CD4-positive, alpha-beta T cell (primary cell): ENCODE data around the gene SRBD1. TPM values are rescaled to one million over a fixed set of nuclear protein-coding genes. Genes with fewer than 3 reads are reported as not detected.

Experiments used
- ATAC-seq: fragments of 200-7000 bp; cut with Tn5 transposase; one replicate; pipeline ENCODE4 v1.10.0; 2022; ENCODE audit warnings: mild to moderate bottlenecking; ENCODE audit not compliant: poor library complexity
- CTCF ChIA-PET: fragments of 350-600 bp; sonication (Branson Sonifier 250); formaldehyde crosslinking; loops from one replicate; lab custom pipeline; 2021; ENCODE audit warnings: antibody characterized with exemption, inconsistent platforms; lab: Charles Lee
- POLR2A ChIA-PET: fragments of 350-600 bp; sonication (Branson Sonifier 250); formaldehyde crosslinking; loops from one replicate; lab custom pipeline; 2021; ENCODE audit warnings: antibody characterized with exemption, inconsistent platforms; lab: Charles Lee
- DNase-seq, 14 experiments: peaks; one replicate each; pipeline ENCODE4 v3.0.0-alpha.2; 2013 to 2020; ENCODE audit warnings: mixed read lengths in 2 of 14
- H3K27ac ChIP-seq, 2 donors: one replicate each; pipeline versions ENCODE4 v1.5.1 to v1.7.0; 2013; ENCODE audit warnings: low read length in 2 of 2, low read depth in 1 of 2, mild to moderate bottlenecking in 1 of 2
- H3K27me3 ChIP-seq, 2 experiments: 1 replicate in 1 of 2; 2 replicates in 1 of 2; pipeline versions ENCODE4 v1.6.1 to v1.7.0; 2013; ENCODE audit warnings: low read length in 2 of 2, control low read depth in 1 of 2, mild to moderate bottlenecking in 1 of 2, moderate library complexity in 1 of 2; ENCODE audit not compliant: insufficient read depth in 2 of 2, control insufficient read depth in 1 of 2
- H3K36me3 ChIP-seq: one replicate; pipeline ENCODE4 v1.6.1; 2013; ENCODE audit warnings: low read length, control low read depth; ENCODE audit not compliant: insufficient read depth
- H3K4me1 ChIP-seq: one replicate; pipeline ENCODE4 v1.6.1; 2013; ENCODE audit warnings: low read length, control low read depth; ENCODE audit not compliant: insufficient read depth
- H3K4me3 ChIP-seq: one replicate; pipeline ENCODE4 v1.5.1; 2013; ENCODE audit warnings: mild to moderate bottlenecking, low read length, moderate library complexity
- H3K9me3 ChIP-seq, 2 experiments: 1 replicate in 1 of 2; 2 replicates in 1 of 2; pipeline versions ENCODE4 v1.6.1 to v1.7.0; 2013; ENCODE audit warnings: low read length in 2 of 2, mild to moderate bottlenecking in 2 of 2, control low read depth in 1 of 2, moderate library complexity in 1 of 2; ENCODE audit not compliant: control insufficient read depth in 1 of 2, insufficient read depth in 1 of 2
- H3K27ac Mint-ChIP-seq: one replicate; pipeline ENCODE4 v1.8.0; 2020; ENCODE audit warnings: mixed read lengths
- H3K27me3 Mint-ChIP-seq: one replicate; pipeline ENCODE4 v1.8.0; 2021; ENCODE audit warnings: mixed read lengths
- H3K36me3 Mint-ChIP-seq: one replicate; pipeline ENCODE4 v1.8.0; 2021; ENCODE audit warnings: low read depth, mixed read lengths
- H3K4me1 Mint-ChIP-seq: one replicate; pipeline ENCODE4 v1.8.0; 2021; ENCODE audit warnings: low read depth, mixed read lengths
- H3K4me3 Mint-ChIP-seq: one replicate; pipeline ENCODE4 v1.8.0; 2020; ENCODE audit warnings: mild to moderate bottlenecking, mixed read lengths
- H3K9me3 Mint-ChIP-seq: one replicate; pipeline ENCODE4 v1.8.0; 2020; ENCODE audit warnings: mixed read lengths
- CTCF ChIP-seq: fragments of 200-600 bp; IDR thresholded peaks from one replicate; pipeline ENCODE4 v1.8.0; 2022; ENCODE audit warnings: antibody characterized with exemption, mild to moderate bottlenecking
- intact Hi-C, 2 experiments: fragments of 100-400 bp; cut with DNase I in 1 of 2; cut with micrococcal nuclease in 1 of 2; formaldehyde crosslinking; loops; one replicate each; pipeline versions ENCODE4 v1.15.1 to v1.9.0; 2023 to 2025; cut with DNase I, micrococcal nuclease
- total RNA-seq, 174 experiments: library from RNA in 2 of 174; stranded (reverse) in 2 of 174; gene quantifications; one replicate each; pipeline ENCODE4 v1.2.3 and lab custom pipeline; 2021 to 2026

SRBD1 gene
- total RNA-seq, 2 experiments from 2014 or later, result 14.2 to 16.0 TPM

GRCh38 chr2:45494978-45495293 lies 116.1 kb downstream of the SRBD1 start:
- Histone ChIP-seq H3K4me3 (no peak overlapping the region), H3K36me3 (no peaks in the 10 kb centered on the region), H3K27ac (no peak overlapping the region), H3K4me1 (no peaks in the 10 kb centered on the region), H3K9me3 (no peaks in the 10 kb centered on the region), H3K27me3 (no peaks in the 10 kb centered on the region)
- ATAC-seq (no peak), DNase-seq (no peak)
- H3K9me3 Mint-ChIP-seq, result no peaks in the 10 kb centered on the region
- peaks cover 6% of the 10 kb centered on the region for H3K4me1 Mint-ChIP-seq
- H3K27ac Mint-ChIP-seq, result no peak overlapping the region
- POLR2A ChIA-PET, result no interaction called here
- TF ChIP-seq CTCF, result peak; percentile 39
- intact Hi-C loops, result loop anchor here (1.0 to 10.0 kb wide), 4 partner anchors 35 to 1450 kb away; no protein-coding TSS in a partner anchor
- H3K4me3 Mint-ChIP-seq, result no peak overlapping the region
- peaks cover 7% of the 10 kb centered on the region for H3K36me3 Mint-ChIP-seq
- H3K27me3 Mint-ChIP-seq, result no peaks in the 10 kb centered on the region
- CTCF ChIA-PET, result interaction anchor here (1.2 to 4.3 kb wide), 2 partner anchors 514 to 1451 kb away, joined by 3 to 19 read pairs; no protein-coding TSS in a partner anchor

GRCh38 chr2:45494275-45494977 lies 116.6 kb downstream of the SRBD1 start:
- intact Hi-C loops, result loop anchor here (1.0 to 10.0 kb wide), 4 partner anchors 36 to 1450 kb away; no protein-coding TSS in a partner anchor
- H3K36me3 ChIP-seq, result no peaks in the 10 kb centered on the region
- H3K4me1 ChIP-seq, result no peaks in the 10 kb centered on the region
- no peak overlapping the region for H3K27ac ChIP-seq
- Mint-ChIP-seq H3K27ac (no peak overlapping the region), H3K4me3 (no peak overlapping the region), H3K9me3 (no peaks in the 10 kb centered on the region), H3K4me1 (peaks cover 6% of the 10 kb centered on the region), H3K27me3 (no peaks in the 10 kb centered on the region), H3K36me3 (peaks cover 5% of the 10 kb centered on the region)
- no peak overlapping the region for H3K4me3 ChIP-seq
- H3K27me3 ChIP-seq, result no peaks in the 10 kb centered on the region
- peak in 3 of 14 experiments; percentile 50 to 64 (median 59) for DNase-seq
- POLR2A ChIA-PET, result interaction anchor here (0.9 kb wide), 1 partner anchor 24 kb away, joined by 4 read pairs; no protein-coding TSS in a partner anchor
- peak; percentile 78 for TF ChIP-seq CTCF
- CTCF ChIA-PET, result interaction anchor here (1.2 to 4.3 kb wide), 2 partner anchors 513 to 1450 kb away, joined by 3 to 19 read pairs; no protein-coding TSS in a partner anchor
- H3K9me3 ChIP-seq, result no peaks in the 10 kb centered on the region
- ATAC-seq, result no peak

- POLR2A ChIA-PET, result no interaction called here
- Mint-ChIP-seq H3K36me3 (peaks cover 37% of the 10 kb centered on the region), H3K27ac (no peak overlapping the region), H3K4me1 (no peaks in the 10 kb centered on the region), H3K4me3 (no peak overlapping the region), H3K9me3 (no peaks in the 10 kb centered on the region), H3K27me3 (no peaks in the 10 kb centered on the region)
- Histone ChIP-seq H3K4me1 (no peaks in the 10 kb centered on the region), H3K27me3 (no peaks in the 10 kb centered on the region), H3K27ac (no peak overlapping the region), H3K9me3 (no peaks in the 10 kb centered on the region), H3K4me3 (no peak overlapping the region), H3K36me3 (no peaks in the 10 kb centered on the region)
- no peak for TF ChIP-seq CTCF
- CTCF ChIA-PET, result no interaction called here
- DNase-seq, result no peak
- no peak for ATAC-seq
- intact Hi-C loops, result no loop called here
These were observed 126.1 kb downstream of the SRBD1 start for GRCh38 chr2:45484965-45485364.
